Inflammatory macrophage treated with lipopolysaccharide for 4 hours (primary cell): Measurements from ENCODE around the gene SKP1.

Source experiments
- DNase-seq: peaks from one replicate; pipeline ENCODE4 v3.0.0-alpha.2; 2020

SKP1 gene

DNA sequence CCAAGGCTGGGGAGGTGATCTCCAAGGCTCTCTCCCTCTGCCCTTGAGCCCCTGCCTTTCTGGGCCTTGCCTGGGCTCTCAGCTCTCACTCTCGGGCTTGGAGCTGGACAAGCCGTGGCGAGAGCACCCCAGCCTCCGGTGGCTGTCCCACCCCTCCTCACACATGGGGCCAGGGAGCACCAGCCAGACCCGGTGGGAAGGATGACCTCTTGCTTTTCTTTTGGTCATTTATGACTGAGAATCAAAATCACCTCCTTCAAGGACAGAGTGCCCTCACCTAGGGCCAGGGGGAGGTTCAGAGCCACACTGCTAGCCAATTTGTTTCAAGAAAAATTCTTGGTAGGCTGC, 48.1 kb downstream of the SKP1 start:
- no peak for DNase-seq

DNA sequence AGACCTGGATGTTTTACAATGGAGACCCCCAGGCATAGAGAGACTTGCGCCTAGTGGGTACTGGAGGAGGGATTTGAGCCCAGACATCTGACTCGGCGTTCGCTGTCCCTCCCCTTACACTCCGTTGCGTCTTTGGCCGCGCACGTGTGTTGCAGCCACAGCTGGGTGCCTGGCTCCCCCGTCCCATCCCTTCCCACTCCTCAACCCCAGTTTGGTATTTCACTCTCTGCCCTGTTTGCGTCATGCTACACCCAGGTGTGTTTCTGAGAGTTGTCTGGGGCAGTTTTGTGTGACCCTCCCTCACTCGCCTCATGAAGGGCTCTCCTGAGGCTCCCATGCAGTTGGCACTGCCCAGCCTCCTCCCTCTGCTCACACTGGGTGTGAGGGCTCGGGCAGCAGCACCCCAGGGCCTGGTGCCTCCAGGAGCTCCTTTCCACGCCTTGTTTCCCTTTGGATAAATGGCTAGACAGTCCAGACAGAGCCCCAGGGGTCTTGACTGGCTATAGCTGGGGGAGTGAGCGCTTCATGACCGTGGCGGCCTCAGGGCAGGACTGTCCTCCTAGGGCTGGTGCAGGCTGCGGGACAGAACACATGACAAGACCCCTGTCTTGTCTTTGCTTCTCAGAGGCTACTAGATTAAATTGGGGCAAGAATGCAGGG, 48.6 kb downstream of the SKP1 start:
- no peak for DNase-seq

DNA sequence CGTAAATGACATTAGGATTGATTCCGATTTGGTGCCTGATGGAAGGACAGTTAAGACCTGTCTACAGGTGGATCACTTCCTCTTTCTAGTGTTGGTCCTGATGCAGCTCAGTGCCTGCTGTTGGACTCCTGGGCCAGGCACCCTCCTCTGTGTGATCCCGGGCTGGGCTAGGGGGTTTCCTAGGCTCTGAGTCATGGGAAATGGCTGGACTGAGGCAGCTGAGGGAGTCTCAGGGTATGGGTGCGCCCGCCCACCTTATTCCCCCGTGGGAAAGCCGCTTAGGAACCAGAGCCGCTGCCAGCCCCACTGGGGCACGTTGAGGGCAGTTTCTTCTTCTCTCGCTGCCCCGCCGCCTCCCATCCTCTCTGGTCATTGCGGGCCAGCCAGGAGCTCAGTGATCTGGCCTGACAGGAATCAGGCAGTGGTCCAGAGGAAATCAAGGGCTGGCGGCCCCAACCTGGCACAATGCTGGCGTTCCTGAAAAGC, 49.3 kb downstream of the SKP1 start:
- peak; percentile 37 for DNase-seq

DNA sequence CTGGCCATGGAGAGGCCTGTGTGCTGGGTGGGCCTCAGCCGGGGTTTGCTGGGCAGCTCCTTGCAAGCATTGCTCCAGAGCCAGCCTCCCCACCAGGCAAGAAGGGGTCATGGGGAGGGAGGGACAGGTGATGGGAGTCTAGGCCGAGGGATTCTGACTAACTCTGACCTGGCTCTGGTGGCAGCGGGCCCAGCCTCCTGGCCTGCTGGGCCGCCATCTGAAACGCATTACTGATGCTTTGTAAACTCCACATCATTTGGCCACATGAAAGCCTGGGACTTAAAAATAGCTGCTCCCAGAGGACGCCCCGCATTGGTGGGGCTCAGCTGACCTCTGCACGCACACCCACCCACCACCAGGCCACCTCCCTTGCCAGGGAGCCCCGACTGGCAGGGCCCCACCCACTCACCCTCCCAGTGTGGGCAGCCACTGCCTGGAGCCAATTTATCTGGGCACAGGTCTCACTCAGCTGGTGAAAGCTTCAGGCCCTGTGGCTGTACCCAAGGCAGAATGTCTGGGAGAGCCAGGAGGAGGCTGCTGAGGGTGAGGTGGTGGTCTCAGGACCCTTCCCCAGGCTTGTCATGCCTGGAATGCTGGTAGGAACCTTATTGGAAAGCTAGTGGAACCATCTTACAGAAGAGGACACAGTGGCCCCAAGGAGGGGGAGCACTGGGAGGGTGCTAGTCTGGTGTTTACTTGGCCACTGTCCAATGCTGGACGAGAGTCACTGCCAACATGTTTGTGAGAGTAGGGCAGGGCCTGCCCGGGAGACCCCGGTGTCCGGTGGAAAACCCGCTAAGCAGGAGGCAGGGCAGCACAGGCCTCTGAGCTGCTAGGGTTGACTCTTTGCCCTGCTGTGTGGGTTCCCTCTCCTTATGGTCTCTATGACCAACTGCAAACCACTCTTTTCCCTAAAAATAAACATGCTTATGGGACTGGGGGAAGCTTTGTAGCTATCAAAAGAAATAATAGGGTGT, 51.4 kb downstream of the SKP1 start:
- no peak for DNase-seq

DNA sequence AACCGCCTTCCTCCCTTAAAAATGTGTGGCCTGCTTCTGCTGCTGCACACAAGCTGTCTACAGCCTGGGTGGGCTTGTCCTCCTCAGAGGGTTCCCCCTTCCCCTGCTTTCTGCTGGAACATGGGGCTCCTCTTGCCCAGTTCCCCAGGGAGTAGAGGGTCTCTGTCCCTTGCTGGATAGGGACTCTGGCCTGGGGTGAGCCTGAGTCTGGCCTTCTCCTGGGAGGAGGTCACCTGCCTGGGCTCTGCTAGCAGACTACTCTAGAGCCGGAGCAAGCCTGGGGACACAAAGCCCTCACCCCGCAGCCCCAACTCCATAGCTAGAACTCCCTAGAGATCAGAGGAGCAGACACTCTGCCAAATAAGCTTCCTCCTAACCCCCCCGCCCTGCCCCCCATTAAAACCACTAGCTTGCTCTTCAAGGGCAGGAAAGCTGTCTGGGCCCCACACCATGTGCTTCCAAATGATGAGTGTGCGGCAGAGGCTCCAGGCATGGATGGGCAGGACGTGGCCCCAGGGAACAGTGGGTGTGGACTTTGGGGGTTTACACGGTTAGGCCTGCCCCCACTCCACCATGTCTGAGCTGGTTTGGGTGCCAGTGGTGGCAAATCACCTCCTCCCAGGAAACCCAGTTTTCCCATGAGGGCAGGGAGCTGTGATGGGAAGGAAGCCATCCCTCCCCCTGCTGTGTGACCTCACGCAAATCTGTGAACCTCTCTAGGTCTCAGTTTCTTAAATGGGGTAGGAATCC, 52.3 kb downstream of the SKP1 start:
- no peak for DNase-seq

DNA sequence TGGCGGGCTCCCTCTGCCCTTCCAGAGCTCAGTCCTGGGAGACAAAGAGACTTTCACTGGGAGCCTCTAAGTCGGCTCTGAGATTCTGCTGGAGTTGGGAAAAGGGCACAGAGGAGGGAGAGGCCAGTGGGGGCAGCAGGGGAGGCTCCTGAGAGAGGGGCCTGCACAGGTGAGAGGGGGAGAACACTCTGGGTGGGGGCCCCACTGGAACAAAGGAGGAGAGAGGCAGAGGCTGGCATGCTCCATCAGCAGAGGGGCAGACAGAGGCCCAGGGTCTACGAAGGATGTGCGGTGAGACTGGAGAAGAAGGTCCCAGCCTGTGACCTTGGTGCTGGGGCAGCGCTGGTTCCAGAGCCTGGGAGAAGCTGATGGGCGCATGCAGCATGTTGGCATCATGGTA, 53.4 kb downstream of the SKP1 start:
- DNase-seq, result no peak

DNA sequence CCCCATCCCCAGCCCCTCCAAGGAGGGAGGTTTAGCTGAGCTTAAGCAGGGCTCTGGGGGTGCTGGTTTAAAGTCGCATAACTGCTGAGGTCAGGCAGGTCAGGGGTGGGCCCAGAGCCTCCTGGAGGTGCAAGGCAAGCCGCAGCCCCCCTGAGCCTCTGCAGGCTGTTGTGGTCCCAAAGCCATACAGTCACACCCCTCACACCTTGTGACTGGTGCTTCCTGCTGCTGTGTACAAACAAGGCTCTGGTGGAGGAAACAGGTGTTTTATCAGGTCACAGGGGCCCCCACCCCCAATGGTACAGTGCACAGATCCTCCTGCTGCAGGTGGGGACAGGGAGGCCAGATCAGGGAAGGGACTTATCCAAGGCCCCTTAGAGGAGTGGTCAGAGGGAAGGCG, 54.2 kb downstream of the SKP1 start:
- DNase-seq, result no peak

DNA sequence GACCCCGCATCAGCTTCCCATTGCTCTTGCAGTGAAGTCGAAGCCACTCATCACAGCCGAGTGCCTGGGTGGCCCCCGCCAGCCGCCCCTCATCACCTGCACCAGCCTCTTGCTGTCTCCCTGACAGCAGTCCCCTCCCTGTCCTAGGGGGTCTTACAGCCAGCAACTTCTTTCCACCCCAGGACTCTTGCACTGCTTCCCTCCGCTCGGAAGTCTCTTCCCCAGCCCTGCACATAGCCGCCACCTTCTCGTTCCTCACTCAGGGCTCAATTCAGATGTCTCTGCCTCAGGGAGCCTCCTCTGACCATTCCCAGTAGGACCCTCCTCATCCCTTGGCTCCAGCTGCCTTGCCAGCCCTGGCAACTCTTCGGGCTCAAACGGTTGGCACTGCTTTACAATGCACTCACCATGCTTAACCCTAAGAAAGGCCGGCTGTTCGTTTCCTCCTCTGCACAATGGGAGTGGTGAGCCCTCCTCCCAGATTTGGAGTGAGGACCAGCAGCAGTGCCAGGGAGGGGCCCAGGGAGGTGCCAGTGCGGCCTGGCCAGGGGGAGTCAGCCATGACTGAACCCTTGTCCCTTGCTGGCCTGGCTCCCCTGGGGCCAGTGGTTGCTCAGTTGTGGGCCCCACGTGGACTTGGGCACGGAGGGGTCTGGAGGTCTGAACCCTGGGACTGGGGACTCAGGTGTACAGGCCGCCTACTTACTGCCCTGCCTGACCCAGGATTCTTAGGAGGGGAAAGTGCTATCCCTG, 56.2 kb downstream of the SKP1 start:
- no peak for DNase-seq

DNA sequence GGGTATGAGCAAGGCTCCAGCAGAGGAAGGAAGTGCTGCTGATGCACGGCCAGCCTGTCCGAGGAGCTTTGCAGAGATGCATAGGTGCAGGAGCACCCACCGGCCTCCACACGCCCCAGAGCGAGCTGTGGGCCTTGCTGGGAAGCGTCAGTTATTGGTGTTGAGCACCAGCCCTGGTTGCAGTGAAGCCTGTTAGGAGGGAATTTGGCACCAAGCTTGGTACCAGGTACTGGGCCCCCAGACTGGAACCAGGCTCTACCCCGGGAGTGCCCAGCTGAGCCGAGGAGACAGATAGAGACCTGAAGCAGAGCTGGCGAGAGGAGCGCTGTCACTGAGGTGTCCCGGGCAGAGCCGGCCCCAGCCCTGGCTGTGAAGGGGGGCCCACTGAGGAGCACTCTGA, 57.0 kb downstream of the SKP1 start:
- no peak for DNase-seq

DNA sequence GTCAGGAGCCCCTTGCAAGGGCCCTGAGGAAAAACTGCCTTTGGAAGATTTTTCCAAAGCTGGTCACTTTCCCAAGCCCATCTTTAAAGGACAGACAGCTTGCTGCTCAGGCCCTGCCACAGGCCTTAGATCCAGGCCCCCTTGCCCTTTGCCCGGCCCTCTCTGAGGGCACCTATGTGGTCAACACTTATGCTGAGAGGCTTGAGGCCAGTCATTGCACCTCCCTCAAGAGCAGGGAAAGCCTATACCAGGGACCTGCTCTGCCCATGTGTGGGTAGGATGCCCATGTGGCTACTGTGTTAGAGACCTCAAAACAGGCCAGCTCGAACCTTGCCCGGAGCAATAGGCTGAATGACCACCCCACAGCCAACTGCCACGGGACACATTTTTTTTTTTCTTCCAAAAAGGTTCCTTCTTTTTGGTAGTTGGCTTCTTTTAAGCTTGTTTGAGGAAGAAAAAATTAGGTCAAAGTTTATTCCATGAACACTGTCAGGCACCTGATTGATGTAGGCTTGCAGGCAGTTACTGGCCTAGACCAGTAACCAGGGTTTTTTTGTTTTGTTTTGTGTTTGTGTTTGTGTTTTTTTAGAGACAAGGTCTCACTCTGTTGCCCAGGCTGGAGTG, 58.4 kb downstream of the SKP1 start:
- DNase-seq, result no peak

DNA sequence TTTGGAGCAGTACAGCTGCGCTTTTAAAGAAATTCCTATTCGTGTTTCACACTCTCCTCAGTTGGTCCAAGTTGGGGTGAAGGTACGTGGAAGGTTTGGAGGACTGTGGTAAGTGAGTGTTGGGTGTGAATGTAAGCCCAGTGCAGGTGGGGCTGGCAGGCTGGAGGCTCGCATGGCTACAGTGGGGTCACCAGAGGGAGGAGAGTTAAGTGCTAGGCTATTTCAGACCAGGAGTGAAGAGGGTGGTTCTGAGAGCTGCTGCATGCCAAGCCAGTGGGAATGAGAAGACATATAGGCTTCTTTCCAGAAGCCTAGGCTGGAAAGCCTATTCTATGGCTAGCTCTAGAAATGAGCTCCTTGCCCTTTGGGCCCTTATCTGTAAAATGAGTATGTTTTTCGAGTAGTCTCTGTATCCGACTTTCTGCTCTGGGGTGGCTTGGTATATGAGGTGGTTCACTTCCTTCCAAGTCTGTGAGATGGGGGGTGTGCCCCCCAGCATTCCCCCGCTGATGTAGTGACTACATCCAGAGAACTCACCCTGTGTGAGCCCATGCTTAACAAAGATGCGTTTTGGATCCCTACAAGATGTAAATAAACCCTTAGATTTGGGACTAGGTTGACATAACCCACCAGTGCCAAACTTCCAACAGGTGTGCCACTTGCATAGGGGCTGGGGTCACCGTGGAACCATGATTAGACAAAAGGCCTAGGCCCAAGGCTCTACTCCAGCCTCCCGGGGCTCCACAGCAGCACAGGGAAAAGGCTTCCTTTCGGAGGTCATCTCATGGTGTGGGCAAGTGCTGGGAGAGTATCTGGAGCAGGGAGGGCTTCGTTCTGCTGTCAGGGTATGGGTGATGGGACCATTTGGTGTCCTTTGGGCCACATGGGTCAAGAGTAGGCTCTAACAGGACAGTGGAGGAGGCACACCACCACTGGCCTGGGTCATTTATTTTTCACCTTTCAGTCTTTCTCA, 59.7 kb downstream of the SKP1 start:
- DNase-seq, result no peak

DNA sequence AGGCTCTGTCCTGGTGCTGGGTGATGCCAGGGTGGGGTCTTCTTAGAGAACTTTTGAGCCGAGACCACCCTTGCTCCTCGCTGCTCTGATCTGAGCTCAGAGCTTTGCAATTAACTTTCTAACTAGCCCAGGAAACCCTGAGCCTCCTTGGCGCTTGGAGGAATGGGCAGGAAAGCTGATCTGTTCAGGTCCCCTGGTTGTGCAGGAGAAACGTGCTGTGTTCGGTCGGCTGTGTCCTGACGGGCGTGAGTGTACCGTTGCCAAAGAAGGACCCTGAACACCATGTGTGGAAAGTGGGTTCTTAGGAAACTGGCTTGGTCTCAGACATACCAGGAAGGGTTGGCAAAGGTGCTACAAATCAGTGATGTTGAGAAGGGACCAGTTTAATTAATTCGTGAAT, 60.5 kb downstream of the SKP1 start:
- no peak for DNase-seq

DNA sequence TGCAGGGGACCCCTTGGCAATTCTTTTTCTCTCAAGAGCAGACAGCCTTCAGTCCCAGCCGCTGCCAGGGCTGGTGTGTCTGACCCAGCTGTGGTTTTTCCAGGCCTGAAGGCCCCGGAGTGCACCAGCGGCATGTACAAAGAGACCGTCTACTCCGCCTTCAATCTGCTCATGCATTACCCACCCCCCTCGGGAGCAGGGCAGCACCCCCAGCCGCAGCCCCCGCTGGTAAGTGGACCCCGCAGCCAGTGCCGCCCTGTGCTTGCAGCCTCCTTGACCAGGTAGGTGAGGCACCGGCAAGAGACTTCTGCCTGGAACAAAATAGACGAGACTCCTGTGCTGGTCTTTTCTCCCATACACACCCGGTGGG, 61.0 kb downstream of the SKP1 start:
- no peak for DNase-seq

DNA sequence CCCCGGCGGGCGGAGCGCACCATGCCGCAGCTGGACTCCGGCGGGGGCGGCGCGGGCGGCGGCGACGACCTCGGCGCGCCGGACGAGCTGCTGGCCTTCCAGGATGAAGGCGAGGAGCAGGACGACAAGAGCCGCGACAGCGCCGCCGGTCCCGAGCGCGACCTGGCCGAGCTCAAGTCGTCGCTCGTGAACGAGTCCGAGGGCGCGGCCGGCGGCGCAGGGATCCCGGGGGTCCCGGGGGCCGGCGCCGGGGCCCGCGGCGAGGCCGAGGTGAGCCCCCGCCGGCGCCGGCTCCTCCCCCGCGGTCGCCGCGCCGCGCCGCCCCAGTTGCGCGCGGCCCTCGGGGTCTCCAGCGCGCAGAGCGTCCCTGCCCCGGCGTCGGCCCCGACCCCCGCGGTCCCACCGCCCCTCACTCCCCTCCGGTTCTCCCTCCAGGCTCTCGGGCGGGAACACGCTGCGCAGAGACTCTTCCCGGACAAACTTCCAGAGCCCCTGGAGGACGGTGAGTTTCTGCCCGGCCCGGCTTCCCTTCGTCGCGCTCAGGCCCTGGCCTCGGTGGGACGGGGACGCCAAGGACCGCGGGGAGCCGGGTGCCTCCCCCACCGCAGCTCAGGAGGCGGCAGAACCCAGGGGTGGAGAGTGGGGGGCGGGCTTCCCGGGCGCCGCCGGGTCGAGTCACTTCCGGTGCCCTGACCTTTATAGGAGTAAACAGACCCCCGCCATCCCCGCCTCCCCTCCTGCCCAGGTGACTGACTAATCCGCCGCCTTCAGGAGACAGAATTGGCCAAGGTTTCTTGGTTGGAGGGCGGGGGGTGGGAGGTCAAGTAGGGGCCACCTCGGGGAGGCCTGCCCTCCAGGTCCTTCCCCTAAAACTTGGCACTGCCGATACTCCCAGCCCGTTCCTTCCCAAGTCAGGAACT, 61.6 kb downstream of the SKP1 start:
- no peak for DNase-seq

DNA sequence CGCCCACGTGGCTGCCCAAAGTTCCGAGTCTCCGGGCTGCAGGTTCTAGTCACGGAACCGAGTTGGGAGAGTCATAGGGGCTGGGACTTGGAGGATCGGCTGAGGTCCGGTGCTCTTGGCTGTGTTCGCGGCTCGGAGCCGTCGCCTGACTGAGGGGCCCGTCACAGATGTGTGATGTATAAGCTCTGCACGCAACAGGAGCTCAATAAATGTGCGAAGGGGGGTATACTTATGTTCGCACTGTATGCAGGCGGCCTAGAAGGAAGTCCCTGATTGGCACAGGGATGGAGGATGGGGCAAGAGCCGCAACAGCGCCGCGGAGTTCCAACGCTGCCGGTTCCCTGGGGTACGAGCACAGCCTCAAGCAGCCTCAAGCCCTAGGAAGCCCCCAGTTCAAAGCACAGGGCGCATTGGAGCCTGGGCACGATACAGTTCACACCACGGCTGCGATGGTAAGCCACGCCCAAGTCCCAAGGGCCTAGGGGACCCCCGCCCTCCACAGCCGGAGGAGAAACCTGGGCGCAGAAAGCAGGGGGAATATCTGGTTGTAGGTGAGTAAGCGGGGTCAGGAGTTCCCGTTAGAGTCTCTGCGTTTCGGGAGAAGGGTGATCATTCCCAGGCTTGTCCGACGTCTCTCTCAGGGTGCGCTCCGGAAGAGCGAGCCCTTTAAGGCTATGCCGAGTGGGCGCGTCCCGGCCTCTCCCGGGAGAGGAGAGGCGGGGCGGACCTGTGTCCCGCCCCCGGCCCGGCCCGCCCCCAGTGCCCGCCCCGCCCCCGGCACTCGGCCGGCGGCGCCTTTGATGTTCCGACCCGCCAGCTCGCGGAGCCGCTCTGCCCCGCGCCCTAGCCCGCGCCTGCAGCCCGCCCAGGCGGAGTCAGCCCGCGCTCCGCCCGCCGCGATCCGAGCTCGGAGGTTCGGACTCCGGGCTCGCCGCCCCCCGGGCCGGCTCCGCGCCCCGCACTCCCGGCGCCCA, 62.6 kb downstream of the SKP1 start, which contains the start of gene TCF7:
TSS of gene TCF7 (plus strand) at position 780 of the 974 bp plus-strand sequence. CDS start 226 bp downstream, outside the sequence.
- peak; percentile 80 for DNase-seq

DNA sequence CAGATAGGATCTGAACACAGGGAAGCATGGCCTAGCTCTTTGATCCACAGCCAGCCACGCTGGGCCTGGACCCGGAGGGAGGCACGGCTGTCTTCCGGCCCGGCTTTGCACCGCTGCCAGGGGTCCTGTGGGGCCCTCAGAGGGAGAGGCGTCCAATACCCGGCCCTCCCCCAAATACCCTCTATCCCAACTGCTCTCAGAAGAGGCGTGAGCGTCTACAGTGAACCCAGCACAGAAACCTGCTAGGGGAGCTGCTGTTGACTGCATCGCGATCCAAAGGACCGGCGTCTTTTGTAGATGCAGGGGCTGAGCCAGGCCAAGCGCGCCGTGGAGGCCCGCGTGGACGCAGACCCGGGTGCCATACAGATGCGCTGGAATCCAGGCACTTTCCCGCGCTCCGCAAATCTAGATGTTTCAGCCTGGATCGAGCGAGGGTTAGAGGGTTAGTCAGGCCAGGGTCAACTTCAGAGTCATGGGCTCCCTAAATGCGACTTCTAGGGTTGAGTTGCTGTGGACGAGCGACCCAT, 63.3 kb downstream of the SKP1 start:
- DNase-seq, result no peak

DNA sequence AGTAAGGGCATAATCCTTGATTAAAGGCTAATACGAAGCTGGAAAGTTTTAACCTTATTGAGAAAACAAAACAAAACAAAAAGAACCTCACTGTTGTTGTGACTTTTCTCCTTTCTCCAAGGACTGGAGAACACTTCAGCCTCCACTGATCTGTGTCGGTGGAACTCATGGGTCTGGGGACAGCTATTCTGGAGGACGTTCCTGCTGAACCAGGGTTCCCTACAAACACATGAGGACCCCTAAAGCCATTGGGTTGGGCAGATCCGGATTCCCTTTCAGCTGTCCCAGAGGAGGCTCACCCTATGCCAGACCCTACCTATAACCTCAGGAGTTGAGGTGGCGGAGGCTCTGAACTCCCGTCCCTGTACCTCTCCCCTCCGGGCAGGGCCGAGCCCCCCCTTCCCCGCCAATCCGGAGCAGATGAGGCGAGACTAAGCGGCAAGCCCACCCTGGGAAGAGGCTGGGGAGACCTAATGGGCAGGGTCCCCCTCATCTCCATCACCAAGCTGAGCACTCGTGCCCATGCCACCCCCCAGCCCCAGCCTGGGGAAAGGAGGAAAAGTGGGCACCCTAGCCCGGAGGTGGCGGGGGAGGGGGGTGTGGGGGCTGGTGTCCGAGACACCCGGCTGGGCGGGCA, 63.9 kb downstream of the SKP1 start:
- DNase-seq, result no peak
